A673 (cell line): Measurements from ENCODE around the gene MAL. TPM values are rescaled to one million over a fixed set of nuclear protein-coding genes. Genes with fewer than 3 reads are reported as not detected.

Experiments
- total RNA-seq: library from RNA; stranded (reverse); gene quantifications from 2 replicates; pipeline ENCODE4 v1.2.3, GENCODE V29; 2021

MAL gene
- total RNA-seq, 1 experiment from 2014 or later, result not detected

Other genes with a start within 250 kb of the MAL start
- gene TEKT4, start 154.3 kb upstream of the MAL start, total RNA-seq, result not detected in 2 replicates
- gene MRPS5, start 96.1 kb downstream of the MAL start, total RNA-seq, result 99.7 and 103 TPM in 2 replicates
- 14.4 and 17.0 TPM in 2 replicates for gene ZNF514, start 134.1 kb downstream of the MAL start, total RNA-seq
- gene ZNF2, start 140.1 kb downstream of the MAL start, total RNA-seq, result 4.6 and 5.6 TPM in 2 replicates
- 7.2 and 8.2 TPM in 2 replicates for gene ZNF892, start 181.8 kb downstream of the MAL start, total RNA-seq
- 1.4 and 1.6 TPM in 2 replicates for gene PROM2, start 248.7 kb downstream of the MAL start, total RNA-seq